NCI-H2171 treated with DMSO at 0.1 percent for 48 hours (cell line): Measurements from ENCODE around the gene MEGF11.

Source experiments
- DNase-seq: peaks from one replicate; lab custom pipeline; 2025; lab: John Stamatoyannopoulos, UW

The MEGF11 gene

DNA sequence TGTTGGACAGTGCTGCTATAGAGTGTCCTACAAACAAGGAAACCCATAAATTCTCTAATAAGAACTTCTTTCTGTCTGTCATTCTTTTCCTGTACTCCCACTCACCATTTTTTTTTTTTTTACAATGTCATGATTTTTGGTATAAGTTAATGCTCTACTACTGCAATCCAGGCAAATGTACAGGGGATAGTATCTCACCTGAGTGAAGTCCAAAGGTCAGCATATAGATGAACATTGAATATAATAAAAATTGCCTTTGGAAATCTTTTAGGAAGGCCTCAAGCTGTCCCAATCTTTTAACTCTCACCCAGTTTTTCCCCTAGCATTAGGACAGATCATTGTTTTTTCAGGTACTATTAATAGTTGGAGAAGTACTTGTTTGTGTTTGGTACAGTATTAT, 405.6 kb downstream of the MEGF11 start:
- no peak for DNase-seq

DNA sequence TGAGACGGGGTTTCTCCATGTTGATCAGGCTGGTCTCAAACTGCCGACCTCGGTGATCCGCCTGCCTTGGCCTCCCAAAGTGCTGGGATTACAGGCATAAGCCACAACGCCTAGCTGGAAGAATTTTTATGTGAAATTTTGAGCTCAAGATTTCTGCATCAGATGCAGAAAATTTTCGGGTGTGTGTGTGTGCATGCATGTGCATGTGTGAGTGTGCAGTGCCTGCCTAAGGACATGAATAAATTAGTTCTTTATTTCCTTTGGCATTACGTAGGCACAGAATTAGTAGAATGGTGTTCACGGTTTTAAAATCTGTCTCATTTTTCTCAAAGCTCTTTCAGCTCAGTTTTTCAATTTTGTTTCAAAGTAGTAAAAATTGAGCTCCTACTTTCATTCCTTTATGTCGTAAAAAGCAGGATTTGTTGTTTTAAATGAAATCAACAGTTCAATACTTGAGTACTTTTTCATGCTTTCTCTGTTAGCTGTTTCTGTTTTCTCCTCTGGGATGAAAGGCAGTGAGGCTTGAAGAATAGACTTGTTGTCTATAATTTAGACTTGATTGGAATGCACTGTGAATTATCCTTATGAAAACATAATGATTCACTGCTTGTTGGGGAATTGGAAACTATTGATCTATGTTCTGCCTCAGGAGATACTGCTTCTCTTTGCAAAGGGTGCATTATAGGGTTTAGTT, 407.6 kb downstream of the MEGF11 start:
- no peak for DNase-seq
